Ovary (tissue), 9 donors: ENCODE results near the gene SIPA1L3. TPM values are rescaled to one million over a fixed set of nuclear protein-coding genes. Genes with fewer than 3 reads are reported as not detected.

ENCODE experiments used
- DNase-seq, 5 donors: peaks; one replicate each; pipeline ENCODE4 v3.0.0-alpha.2; 2019 to 2020
- H3K27ac ChIP-seq, 2 donors: fragments of 200-600 bp; one replicate each; pipeline versions ENCODE4 v1.5.1 to v1.8.0; 2019 to 2022
- H3K27me3 ChIP-seq: fragments of 200-600 bp; one replicate; pipeline ENCODE4 v1.8.0; 2022
- H3K36me3 ChIP-seq: fragments of 200-600 bp; sonication (generic); one replicate; pipeline ENCODE4 v1.5.1; 2019
- H3K4me1 ChIP-seq: one replicate; pipeline ENCODE4 v1.8.1; 2013; ENCODE audit warnings: mild to moderate bottlenecking, moderate library complexity; ENCODE audit not compliant: insufficient read depth
- H3K4me3 ChIP-seq: fragments of 200-600 bp; sonication (generic); one replicate; pipeline ENCODE4 v1.5.1; 2017
- H3K9me3 ChIP-seq, 2 donors: fragments of 200-600 bp in 1 of 2; sonication (generic) in 1 of 2; one replicate each; pipeline versions ENCODE4 v1.5.1 to v1.8.1; 2013 to 2019; ENCODE audit warnings: mild to moderate bottlenecking in 1 of 2, moderate library complexity in 1 of 2
- CTCF ChIP-seq, 3 donors: fragments of 450-650 bp in 2 of 3; fragments of 200-600 bp in 1 of 3; IDR thresholded peaks; one replicate each; pipeline versions ENCODE4 v1.5.1 to v1.8.0; 2016 to 2022; ENCODE audit warnings: antibody characterized with exemption in 3 of 3, mild to moderate bottlenecking in 1 of 3
- EP300 ChIP-seq: sonication (generic); formaldehyde crosslinking; IDR thresholded peaks from one replicate; pipeline ENCODE4 v1.6.1; 2017; ENCODE audit warnings: antibody characterized with exemption
- POLR2A ChIP-seq: fragments of 450-650 bp; IDR thresholded peaks from one replicate; pipeline ENCODE4 v1.6.1; 2017; ENCODE audit warnings: antibody characterized with exemption, mild to moderate bottlenecking, moderate library complexity
- WGBS, 3 donors: extraction: QIAGEN DNeasy Blood & Tissue Kit in 1 of 3; methylation state at CpG; one replicate each; pipeline versions ENCODE4 v1.1.5 to v1.1.7; 2013 to 2017; 5-methylcytosine and 5-hydroxymethylcytosine counted together
- intact Hi-C, 4 donors: fragments of 100-400 bp; cut with DNase I; formaldehyde crosslinking; loops; one replicate each; pipeline versions ENCODE4 v1.11.0 to v1.15.1; 2022 to 2023
- polyA plus RNA-seq, 2 donors: library from polyadenylated mRNA; stranded (reverse); fragments of 200-250 nt in 1 of 2; fragments of 350-450 nt in 1 of 2; fragmentation: Illumina TruSeq in 1 of 2; extraction: RNeasy Lipid Tissue Mini Kit (QIAGEN cat#74804) in 1 of 2; gene quantifications; one replicate each; pipeline ENCODE4 v1.2.3, GENCODE V29; 2013 to 2014
- total RNA-seq, 7 donors: library from RNA; depleted of rRNA in 2 of 7; stranded (reverse); fragments of >200 nt in 2 of 7; fragmentation: NEBNext Ultra II Directional in 3 of 7; extraction: Animal tissue kit (Norgen Biotek cat#: 25700) in 3 of 7; gene quantifications; one replicate each; pipeline versions ENCODE4 v1.1.0 to v1.2.4, GENCODE V29; 2016 to 2023
- donor health status: DM: no; HTN: no; CAD: no; lungs with moderate emphysema.
- donor health status: DM: no; HTN: no; CAD: no.
- donor health status: Bipolar disorder and iron deficiency.
- donor health status: DM: yes; HTN: yes; CAD: no.
- donor health status: DM: no; HTN: no; CAD: no.
- donor health status: DM: yes; HTN: yes; CAD: no.

The SIPA1L3 gene
- total and polyA plus RNA-seq, 9 donors = 4.5 to 27.9 (median 18.2) TPM

GRCh38 chr19:38196245-38196837 lies 289.3 kb downstream of the SIPA1L3 start:
- no peak overlapping the region for H3K4me3 ChIP-seq
- H3K27ac ChIP-seq = no peak overlapping the region
- intact Hi-C loops = no loop called here
- no peak for DNase-seq
- no peaks in the 10 kb centered on the region for H3K4me1 ChIP-seq
- H3K36me3 ChIP-seq = no peaks in the 10 kb centered on the region
- 82 to 88% (median 88%) methylated on average over 13 of the region's 13 CpGs for WGBS, 3 donors
- H3K27me3 ChIP-seq = no peaks in the 10 kb centered on the region
- TF ChIP-seq CTCF (IDR thresholded peaks at IDR 0.05) (no peak), EP300 (no peak), POLR2A (no peak)
- H3K9me3 ChIP-seq = no peaks in the 10 kb centered on the region

- TF ChIP-seq POLR2A = no peak
- TF ChIP-seq CTCF (IDR thresholded peaks at IDR 0.05) = no peak
- no peak for TF ChIP-seq EP300
- DNase-seq = no peak
- H3K9me3 ChIP-seq = no peaks in the 10 kb centered on the region
- no peaks in the 10 kb centered on the region for H3K4me1 ChIP-seq
- no peak overlapping the region for H3K27ac ChIP-seq
- WGBS, 3 donors = 90 to 95% (median 91%) methylated on average over 23 of the region's 23 CpGs
- no peaks in the 10 kb centered on the region for H3K27me3 ChIP-seq
- intact Hi-C loops = no loop called here
- no peak overlapping the region for H3K4me3 ChIP-seq
- H3K36me3 ChIP-seq = no peaks in the 10 kb centered on the region
Observed at GRCh38 chr19:38196948-38197656, 290.1 kb downstream of the SIPA1L3 start.

- Histone ChIP-seq H3K36me3 (no peaks in the 10 kb centered on the region), H3K27ac (no peak overlapping the region), H3K9me3 (no peaks in the 10 kb centered on the region), H3K4me3 (no peak overlapping the region), H3K27me3 (no peaks in the 10 kb centered on the region), H3K4me1 (no peaks in the 10 kb centered on the region)
- TF ChIP-seq CTCF (IDR thresholded peaks at IDR 0.05) (no peak), POLR2A (no peak), EP300 (no peak)
- DNase-seq = no peak
- WGBS, 3 donors = 92 to 95% (median 94%) methylated on average over 25 of the region's 25 CpGs
- intact Hi-C loops = no loop called here
Observed at GRCh38 chr19:38197937-38198704, 291.1 kb downstream of the SIPA1L3 start.

GRCh38 chr19:38199340-38199739 lies 292.3 kb downstream of the SIPA1L3 start:
- Histone ChIP-seq H3K27ac (no peak overlapping the region), H3K9me3 (no peaks in the 10 kb centered on the region), H3K27me3 (no peaks in the 10 kb centered on the region), H3K4me1 (no peaks in the 10 kb centered on the region), H3K36me3 (no peaks in the 10 kb centered on the region), H3K4me3 (no peak overlapping the region)
- DNase-seq = no peak
- TF ChIP-seq CTCF (IDR thresholded peaks at IDR 0.05) (no peak), POLR2A (no peak), EP300 (no peak)
- WGBS, 3 donors = 87 to 88% (median 87%) methylated on average over 10 to 11 of the region's 11 CpGs
- intact Hi-C loops = no loop called here
